Loucy (cell line): ENCODE data around the gene DVL2.

Experiments used
- H2AFZ ChIP-seq: fragments of 200-600 bp; sonication (generic); 2 replicates; pipeline ENCODE4 v1.6.0; 2016; ENCODE audit warnings: antibody characterized with exemption, mild to moderate bottlenecking, low read length, moderate library complexity
- H3F3A ChIP-seq: fragments of 200-600 bp; 2 replicates; pipeline ENCODE4 v1.6.0; 2016; ENCODE audit warnings: antibody characterized with exemption, low read depth, mild to moderate bottlenecking
- H3K27me3 ChIP-seq: fragments of 200-600 bp; sonication (generic); 2 replicates; pipeline ENCODE4 v1.6.1; 2014; ENCODE audit warnings: low read length, mild to moderate bottlenecking; ENCODE audit not compliant: insufficient read depth, poor library complexity, severe bottlenecking
- H3K36me3 ChIP-seq: fragments of 200-600 bp; sonication (generic); 2 replicates; pipeline ENCODE4 v1.6.1; 2016; ENCODE audit warnings: low read length; ENCODE audit not compliant: insufficient read depth
- H3K4me1 ChIP-seq: fragments of 200-600 bp; sonication (generic); 2 replicates; pipeline ENCODE4 v1.5.1; 2014; ENCODE audit warnings: low read length, mild to moderate bottlenecking; ENCODE audit not compliant: insufficient read depth, poor library complexity, severe bottlenecking
- H3K4me2 ChIP-seq: fragments of 200-600 bp; sonication (generic); 2 replicates; pipeline ENCODE4 v1.6.0; 2014; ENCODE audit warnings: antibody characterized with exemption, low read length, low read depth, mild to moderate bottlenecking; ENCODE audit not compliant: poor library complexity, severe bottlenecking
- H3K4me3 ChIP-seq: fragments of 200-600 bp; sonication (generic); 2 replicates; pipeline ENCODE4 v1.5.1; 2014; ENCODE audit warnings: low read length, mild to moderate bottlenecking, mixed read lengths; ENCODE audit not compliant: poor library complexity, severe bottlenecking
- H3K79me2 ChIP-seq: fragments of 200-600 bp; sonication (generic); 2 replicates; pipeline ENCODE4 v1.6.1; 2014; ENCODE audit warnings: low read length; ENCODE audit not compliant: insufficient read depth
- H3K9ac ChIP-seq: fragments of 200-600 bp; sonication (generic); 2 replicates; pipeline ENCODE4 v1.6.0; 2014; ENCODE audit warnings: mild to moderate bottlenecking, low read depth, low read length, moderate library complexity; ENCODE audit not compliant: poor library complexity, severe bottlenecking
- H3K9me2 ChIP-seq: fragments of 200-600 bp; sonication (generic); replicated peaks from 2 replicates; pipeline ENCODE4 v1.6.1; 2016; ENCODE audit warnings: low read depth, low read length, mixed read lengths
- H3K9me3 ChIP-seq: fragments of 200-600 bp; sonication (generic); 2 replicates; pipeline ENCODE4 v1.6.1; 2014; ENCODE audit warnings: mild to moderate bottlenecking, antibody characterized with exemption, low read length, low read depth; ENCODE audit not compliant: insufficient read depth
- H4K20me1 ChIP-seq: fragments of 200-600 bp; sonication (generic); 2 replicates; pipeline ENCODE4 v1.6.0; 2014; ENCODE audit warnings: antibody characterized with exemption, low read length, mild to moderate bottlenecking; ENCODE audit not compliant: insufficient read depth, poor library complexity, severe bottlenecking
- EZH2phosphoT487 ChIP-seq: fragments of 200-600 bp; IDR thresholded peaks from 2 replicates; pipeline ENCODE4 v1.6.1; 2018; ENCODE audit warnings: antibody characterized with exemption, mild to moderate bottlenecking, moderate library complexity, borderline replicate concordance
- TF ChIP-seq, protein P1 (sequence below): fragments of 200-600 bp; sonication (generic); conservative IDR thresholded peaks from 2 replicates; pipeline ENCODE4 v1.5.1; 2014; ENCODE audit warnings: mild to moderate bottlenecking, antibody characterized with exemption, low read length

Gene DVL2

GRCh38 chr17:7225711-7226331 lies 8.5 kb downstream of the DVL2 start:
- H3K4me2 ChIP-seq = no peak overlapping the region
- TF ChIP-seq, protein P1, sequence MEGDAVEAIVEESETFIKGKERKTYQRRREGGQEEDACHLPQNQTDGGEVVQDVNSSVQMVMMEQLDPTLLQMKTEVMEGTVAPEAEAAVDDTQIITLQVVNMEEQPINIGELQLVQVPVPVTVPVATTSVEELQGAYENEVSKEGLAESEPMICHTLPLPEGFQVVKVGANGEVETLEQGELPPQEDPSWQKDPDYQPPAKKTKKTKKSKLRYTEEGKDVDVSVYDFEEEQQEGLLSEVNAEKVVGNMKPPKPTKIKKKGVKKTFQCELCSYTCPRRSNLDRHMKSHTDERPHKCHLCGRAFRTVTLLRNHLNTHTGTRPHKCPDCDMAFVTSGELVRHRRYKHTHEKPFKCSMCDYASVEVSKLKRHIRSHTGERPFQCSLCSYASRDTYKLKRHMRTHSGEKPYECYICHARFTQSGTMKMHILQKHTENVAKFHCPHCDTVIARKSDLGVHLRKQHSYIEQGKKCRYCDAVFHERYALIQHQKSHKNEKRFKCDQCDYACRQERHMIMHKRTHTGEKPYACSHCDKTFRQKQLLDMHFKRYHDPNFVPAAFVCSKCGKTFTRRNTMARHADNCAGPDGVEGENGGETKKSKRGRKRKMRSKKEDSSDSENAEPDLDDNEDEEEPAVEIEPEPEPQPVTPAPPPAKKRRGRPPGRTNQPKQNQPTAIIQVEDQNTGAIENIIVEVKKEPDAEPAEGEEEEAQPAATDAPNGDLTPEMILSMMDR = no peak
- TF ChIP-seq EZH2phosphoT487 = no peak
- H3K79me2 ChIP-seq = peaks cover 29% of the 10 kb centered on the region; the same call in 1 of the 2 replicates
- H3K4me3 ChIP-seq = no peak overlapping the region
- H3F3A ChIP-seq = no peaks in the 10 kb centered on the region
- no peaks in the 10 kb centered on the region for H3K4me1 ChIP-seq
- no peaks in the 10 kb centered on the region for H3K27me3 ChIP-seq
- H3K9me3 ChIP-seq = no peaks in the 10 kb centered on the region
- H3K9me2 ChIP-seq = no peaks in the 10 kb centered on the region
- no peak overlapping the region for H2AFZ ChIP-seq
- H4K20me1 ChIP-seq = peaks cover 13% of the 10 kb centered on the region
- H3K9ac ChIP-seq = no peak overlapping the region
- H3K36me3 ChIP-seq = peaks cover 65% of the 10 kb centered on the region; the same call in 1 of the 2 replicates

- H3K4me2 ChIP-seq = no peak overlapping the region
- H3K27me3 ChIP-seq = no peaks in the 10 kb centered on the region
- no peaks in the 10 kb centered on the region for H3K9me3 ChIP-seq
- H3K9me2 ChIP-seq = no peaks in the 10 kb centered on the region
- peaks cover 6% of the 10 kb centered on the region for H3K4me1 ChIP-seq
- H2AFZ ChIP-seq = no peak overlapping the region
- H3F3A ChIP-seq = no peaks in the 10 kb centered on the region
- no peak for TF ChIP-seq EZH2phosphoT487
- TF ChIP-seq, protein P1 = no peak
- H3K4me3 ChIP-seq = no peak overlapping the region
- peaks cover 13% of the 10 kb centered on the region for H4K20me1 ChIP-seq
- no peak overlapping the region for H3K9ac ChIP-seq
- peaks cover 59% of the 10 kb centered on the region; the same call in 1 of the 2 replicates for H3K36me3 ChIP-seq
- H3K79me2 ChIP-seq = peaks cover 27% of the 10 kb centered on the region; the same call in 1 of the 2 replicates
These were observed 9.6 kb downstream of the DVL2 start for GRCh38 chr17:7224661-7225111.

- Histone ChIP-seq H3K36me3 (peaks cover 54% of the 10 kb centered on the region; the same call in 1 of the 2 replicates), H4K20me1 (peaks cover 13% of the 10 kb centered on the region), H3K4me3 (no peak overlapping the region), H3K4me1 (peaks cover 10% of the 10 kb centered on the region), H3K9me3 (no peaks in the 10 kb centered on the region), H2AFZ (no peak overlapping the region), H3F3A (no peaks in the 10 kb centered on the region), H3K79me2 (peaks cover 22% of the 10 kb centered on the region; the same call in 1 of the 2 replicates), H3K4me2 (no peak overlapping the region), H3K9me2 (no peaks in the 10 kb centered on the region), H3K27me3 (no peaks in the 10 kb centered on the region), H3K9ac (no peak overlapping the region)
- TF ChIP-seq, protein P1 = no peak
- no peak for TF ChIP-seq EZH2phosphoT487
These were observed 10.2 kb downstream of the DVL2 start for GRCh38 chr17:7224110-7224509.
